ENCODE results near the gene SESTD1. TPM values are rescaled to one million over a fixed set of nuclear protein-coding genes. Genes with fewer than 3 reads are reported as not detected.
A peak's percentile ranks its signal among the peaks of the same experiment; 100 is the strongest.

SESTD1 gene
- total and polyA plus RNA-seq, 2 of the 13 experiments (the other 11 are each of a cell fraction or from before 2014, with no cell fraction given), result 74.4 to 101 TPM

GRCh38 chr2:179263446-179264367 lies 925 bp downstream of the SESTD1 start (continued):
- TF ChIP-seq ATF1 (CRISPR knock-in tag; IDR thresholded peaks at IDR 0.05) (no peak), ZNF674 (CRISPR knock-in tag; IDR thresholded peaks at IDR 0.05; ENCODE audit: low read depth) (no peak), TMF1 (CRISPR knock-in tag; IDR thresholded peaks at IDR 0.05; ENCODE audit: low read depth) (no peak), ZNF660 (CRISPR knock-in tag; IDR thresholded peaks at IDR 0.05; ENCODE audit: borderline replicate concordance, low read depth) (no peak), GLI4 (CRISPR knock-in tag; IDR thresholded peaks at IDR 0.05; ENCODE audit: borderline replicate concordance) (peak; percentile 53; the same call in 1 of the 2 replicates), SSRP1 (CRISPR knock-in tag; IDR thresholded peaks at IDR 0.05) (peak; percentile 61; the same call in 1 of the 2 replicates), GRHL1 (CRISPR knock-in tag; conservative IDR thresholded peaks at IDR 0.05) (no peak), DBP (CRISPR knock-in tag; IDR thresholded peaks at IDR 0.05; ENCODE audit: not compliant biosample characterization) (peak; percentile 44), MYC (CRISPR knock-in tag; IDR thresholded peaks at IDR 0.05; ENCODE audit: borderline replicate concordance) (no peak), TSC22D2 (CRISPR knock-in tag; IDR thresholded peaks at IDR 0.05; ENCODE audit: borderline replicate concordance) (no peak), SALL1 (CRISPR knock-in tag; IDR thresholded peaks at IDR 0.05) (peak; percentile 39; the same call in 1 of the 2 replicates), ZNF782 (CRISPR knock-in tag; IDR thresholded peaks at IDR 0.05; ENCODE audit: borderline replicate concordance) (0 out of 2 replicates have a peak, but pooled peaks have one; percentile 63), ZFP62 (CRISPR knock-in tag; IDR thresholded peaks at IDR 0.05) (no peak), NFAT5 (CRISPR knock-in tag; IDR thresholded peaks at IDR 0.05) (no peak), POGZ (CRISPR knock-in tag; IDR thresholded peaks at IDR 0.05) (0 out of 2 replicates have a peak, but pooled peaks have one; percentile 4), RAD21 (CRISPR knock-in tag; IDR thresholded peaks at IDR 0.05) (no peak), ZNF12 (CRISPR knock-in tag; IDR thresholded peaks at IDR 0.05) (no peak), POLR2A (IDR thresholded peaks at IDR 0.05; ENCODE audit: insufficient read depth in 1 of 2, low read depth in 2 of 2, low read length in 2 of 2) (no peak; a peak in 1 of 4 replicates), FOXP1 (IDR thresholded peaks at IDR 0.05) (no peak), FOXP1 (CRISPR knock-in tag; IDR thresholded peaks at IDR 0.05) (no peak), RAD51 (IDR thresholded peaks at IDR 0.05; ENCODE audit: borderline replicate concordance) (no peak), ZNF724P (CRISPR knock-in tag; IDR thresholded peaks at IDR 0.05; ENCODE audit: borderline replicate concordance) (no peak), THAP11 (CRISPR knock-in tag; IDR thresholded peaks at IDR 0.05) (no peak), SIN3A (IDR thresholded peaks at IDR 0.05; ENCODE audit: borderline replicate concordance, low read depth, low read length) (peak; percentile 80)

Measured in HepG2 (cell line).